Endothelial cell of umbilical vein (primary cell): ENCODE data around the gene NFATC3. TPM values are rescaled to one million over a fixed set of nuclear protein-coding genes. Genes with fewer than 3 reads are reported as not detected.

Source experiments
- BruUV-seq: library from RNA; stranded (reverse); fragments of 400-500 nt; replicated peaks from 2 replicates; lab custom pipeline; 2021; lab: Mats Ljungman, UMichigan
- CTCF ChIA-PET: fragments of 300-600, 350-600 bp; sonication (Branson Sonifier 250); formaldehyde crosslinking; loops from one replicate; lab custom pipeline; 2021; ENCODE audit warnings: antibody characterized with exemption, inconsistent platforms; lab: Charles Lee
- POLR2A ChIA-PET: fragments of 300-600, 350-600 bp; sonication (Branson Sonifier 250); formaldehyde crosslinking; loops from one replicate; lab custom pipeline; 2021; ENCODE audit warnings: antibody characterized with exemption, inconsistent platforms; lab: Charles Lee
- DNase-seq: peaks from one replicate; pipeline ENCODE4 v3.0.0-alpha.2; 2011; ENCODE audit warnings: low read depth, low spot score
- FAIRE-seq: peaks from 2 replicates; lab custom pipeline; 2011; peaks lifted over from hg19 to GRCh38; lab: Jason Lieb, UNC
- H2AFZ ChIP-seq: 2 replicates; pipeline ENCODE4 v1.6.0; 2012; ENCODE audit warnings: low read depth, low read length, control low read depth, inconsistent platforms
- H3K27ac ChIP-seq: 2 replicates; pipeline ENCODE4 v1.5.1; 2011; ENCODE audit warnings: low read depth, mild to moderate bottlenecking, control low read depth, low read length, moderate library complexity; ENCODE audit not compliant: insufficient read depth
- H3K27me3 ChIP-seq, 2 experiments: 2 replicates each; pipeline versions ENCODE4 v1.6.0 to v1.6.1; 2011; ENCODE audit warnings: low read length in 2 of 2, mixed read lengths in 1 of 2; ENCODE audit not compliant: control insufficient read depth in 2 of 2, insufficient read depth in 2 of 2
- H3K36me3 ChIP-seq, 2 experiments: 2 replicates in 1 of 2; 3 replicates in 1 of 2; pipeline ENCODE4 v1.5.1; 2011; ENCODE audit warnings: low read length in 2 of 2, mild to moderate bottlenecking in 1 of 2, moderate library complexity in 1 of 2; ENCODE audit not compliant: control insufficient read depth in 2 of 2, insufficient read depth in 2 of 2; ENCODE audit errors: extremely low read depth in 1 of 2
- H3K4me1 ChIP-seq: 3 replicates; pipeline ENCODE4 v1.5.1; 2011; ENCODE audit warnings: mild to moderate bottlenecking, low read length; ENCODE audit not compliant: control insufficient read depth, insufficient read depth; ENCODE audit errors: extremely low read depth
- H3K4me2 ChIP-seq: 2 replicates; pipeline ENCODE4 v1.6.1; 2011; ENCODE audit warnings: low read length, control low read depth, mixed read lengths; ENCODE audit not compliant: insufficient read depth
- H3K4me3 ChIP-seq, 3 experiments: fragments of 200-600 bp in 1 of 3; sonication (generic), shearing (Covaris generic) in 1 of 3; replicated peaks in 1 of 3; 2 replicates each; pipeline ENCODE4 v1.5.1; 2011 to 2016; ENCODE audit warnings: control low read depth in 3 of 3, low read length in 3 of 3, mild to moderate bottlenecking in 2 of 3, inconsistent platforms in 1 of 3, low read depth in 1 of 3, moderate library complexity in 1 of 3; ENCODE audit not compliant: insufficient read depth in 1 of 3
- H3K79me2 ChIP-seq: 2 replicates; pipeline ENCODE4 v1.6.0; 2012; ENCODE audit warnings: low read length, inconsistent platforms; ENCODE audit not compliant: control insufficient read depth, insufficient read depth
- H3K9ac ChIP-seq: replicated peaks from 2 replicates; pipeline ENCODE3; 2011; ENCODE audit warnings: low read length, control low read depth; ENCODE audit not compliant: insufficient read depth; ENCODE audit errors: extremely low read depth
- H3K9me1 ChIP-seq: replicated peaks from 3 replicates; pipeline ENCODE4 v1.6.0; 2011; ENCODE audit warnings: mild to moderate bottlenecking, low read length; ENCODE audit not compliant: control insufficient read depth, insufficient read depth; ENCODE audit errors: extremely low read depth
- H3K9me3 ChIP-seq: replicated peaks from 2 replicates; pipeline ENCODE4 v1.5.1; 2012; ENCODE audit warnings: low read length, inconsistent platforms; ENCODE audit not compliant: control insufficient read depth, insufficient read depth
- H4K20me1 ChIP-seq: replicated peaks from 2 replicates; pipeline ENCODE3; 2011; ENCODE audit warnings: mild to moderate bottlenecking, low read length; ENCODE audit not compliant: control insufficient read depth, insufficient read depth; ENCODE audit errors: extremely low read depth
- EZH2 ChIP-seq: IDR thresholded peaks from 2 replicates; pipeline ENCODE4 v1.6.1; 2012; ENCODE audit warnings: borderline replicate concordance, low read depth, mild to moderate bottlenecking, moderate library complexity, low read length, inconsistent platforms; ENCODE audit not compliant: severe bottlenecking
- FOS ChIP-seq: IDR thresholded peaks from 2 replicates; pipeline ENCODE4 v1.6.1; 2011; ENCODE audit warnings: mild to moderate bottlenecking, low read length, moderate library complexity, borderline replicate concordance; ENCODE audit not compliant: insufficient read depth
- GATA2 ChIP-seq: IDR thresholded peaks from 2 replicates; pipeline ENCODE4 v1.7.0; 2011; ENCODE audit warnings: low read depth, mild to moderate bottlenecking, moderate library complexity, mixed read lengths, low read length; ENCODE audit not compliant: insufficient read length, insufficient read depth
- JUN ChIP-seq: IDR thresholded peaks from 2 replicates; pipeline ENCODE4 v1.6.1; 2011; ENCODE audit warnings: borderline replicate concordance, low read depth; ENCODE audit not compliant: insufficient read length, insufficient read depth
- MYC ChIP-seq: IDR thresholded peaks from one replicate; pipeline ENCODE4 v1.6.1; 2011; ENCODE audit warnings: mild to moderate bottlenecking, low read depth, low read length
- POLR2A ChIP-seq: IDR thresholded peaks from 2 replicates; pipeline ENCODE4 v1.6.1; 2012; ENCODE audit warnings: low read depth, mild to moderate bottlenecking, control low read depth, low read length
- POLR2AphosphoS5 ChIP-seq: IDR thresholded peaks from 2 replicates; pipeline ENCODE4 v1.6.1; 2012; ENCODE audit warnings: low read depth, mild to moderate bottlenecking, control low read depth, low read length, moderate library complexity; ENCODE audit not compliant: insufficient read depth
- dilution Hi-C: fragments of 300-500 bp; cut with MboI; formaldehyde crosslinking; loops from one replicate; pipeline ENCODE4 v1.15.0; 2019; ENCODE audit warnings: low sequenced_read_pairs; ENCODE audit not compliant: extremely low pct_ligation_motif_present
- intact Hi-C: fragments of 100-400 bp; cut with micrococcal nuclease; formaldehyde crosslinking; loops from one replicate; pipeline ENCODE4 v1.10.0; 2022
- polyA plus RNA-seq, 4 experiments: library from polyadenylated mRNA; depleted of rRNA in 3 of 4; stranded (reverse) in 3 of 4; unstranded in 1 of 4; fragments of >200 nt; gene quantifications; 2 replicates each; pipeline versions ENCODE4 v1.2.1 to v1.2.3, GENCODE V29; 2011 to 2012; ENCODE audit warnings: missing spikeins in 1 of 4
- total RNA-seq: library from RNA; stranded (reverse); gene quantifications from 2 replicates; pipeline ENCODE4 v1.2.3, GENCODE V29; 2021
- TF ChIP-seq, protein P1 (sequence below), 2 donors: IDR thresholded peaks; 1 replicate in 1 of 2; 2 replicates in 1 of 2; pipeline ENCODE4 v1.5.1; 2011; ENCODE audit warnings: low read length in 2 of 2, mild to moderate bottlenecking in 2 of 2, moderate library complexity in 2 of 2, control low read depth in 1 of 2, inconsistent platforms in 1 of 2, low read depth in 1 of 2; ENCODE audit not compliant: insufficient read depth in 1 of 2; ENCODE audit errors: extremely low read depth in 1 of 2
- TF ChIP-seq, protein P2 (sequence below): IDR thresholded peaks from 2 replicates; pipeline ENCODE4 v1.6.1; 2011; ENCODE audit not compliant: insufficient read depth, insufficient read length

Gene NFATC3
- total and polyA plus RNA-seq, 2 donors (not counting 3 experiments of a cell fraction or from before 2014, with no cell fraction given), result 15.6 to 33.1 TPM

DNA sequence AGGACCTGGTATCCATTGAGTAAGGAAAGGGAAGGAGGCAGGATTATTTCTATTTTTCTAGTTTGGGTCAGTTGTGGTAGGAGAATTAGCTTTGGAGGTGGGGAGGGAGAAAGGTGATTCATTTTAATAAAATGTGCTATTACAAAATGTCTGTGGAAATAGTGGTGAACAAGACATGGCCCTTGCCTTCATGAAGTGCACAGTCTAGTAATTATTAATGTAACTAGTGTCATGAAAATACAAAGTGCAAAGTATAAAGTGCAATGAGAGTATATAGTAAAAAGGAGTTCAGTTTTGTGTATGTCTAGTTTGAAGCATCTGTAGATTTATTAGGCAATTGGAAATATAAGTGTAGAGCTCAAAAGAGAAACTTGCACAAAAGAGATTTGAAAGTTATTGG is 11.9 kb downstream of the NFATC3 start:
- no peaks in the 10 kb centered on the region for H3K36me3 ChIP-seq
- H3K4me1 ChIP-seq, result no peaks in the 10 kb centered on the region
- no TSS peak for BruUV-seq
- no peak for DNase-seq
- ChIA-PET CTCF (interaction anchor here (1.4 to 1.6 kb wide), 2 partner anchors 10 to 26 kb away, joined by 4 to 5 read pairs; no protein-coding TSS in a partner anchor), POLR2A (no interaction called here)
- dilution Hi-C loops, result no loop called here
- no peak overlapping the region for H3K4me2 ChIP-seq
- H3K9me3 ChIP-seq, result no peaks in the 10 kb centered on the region
- peaks cover 2% of the 10 kb centered on the region for H4K20me1 ChIP-seq
- H2AFZ ChIP-seq, result no peak overlapping the region
- intact Hi-C loops, result no loop called here
- H3K27ac ChIP-seq, result no peak overlapping the region
- no peak overlapping the region for H3K4me3 ChIP-seq
- H3K79me2 ChIP-seq, result peaks cover 80% of the 10 kb centered on the region
- H3K9ac ChIP-seq, result no peak overlapping the region
- no peaks in the 10 kb centered on the region for H3K27me3 ChIP-seq
- no peaks in the 10 kb centered on the region for H3K9me1 ChIP-seq
- TF ChIP-seq EZH2, result no peak
- TF ChIP-seq POLR2A, result no peak
- TF ChIP-seq, protein P1, sequence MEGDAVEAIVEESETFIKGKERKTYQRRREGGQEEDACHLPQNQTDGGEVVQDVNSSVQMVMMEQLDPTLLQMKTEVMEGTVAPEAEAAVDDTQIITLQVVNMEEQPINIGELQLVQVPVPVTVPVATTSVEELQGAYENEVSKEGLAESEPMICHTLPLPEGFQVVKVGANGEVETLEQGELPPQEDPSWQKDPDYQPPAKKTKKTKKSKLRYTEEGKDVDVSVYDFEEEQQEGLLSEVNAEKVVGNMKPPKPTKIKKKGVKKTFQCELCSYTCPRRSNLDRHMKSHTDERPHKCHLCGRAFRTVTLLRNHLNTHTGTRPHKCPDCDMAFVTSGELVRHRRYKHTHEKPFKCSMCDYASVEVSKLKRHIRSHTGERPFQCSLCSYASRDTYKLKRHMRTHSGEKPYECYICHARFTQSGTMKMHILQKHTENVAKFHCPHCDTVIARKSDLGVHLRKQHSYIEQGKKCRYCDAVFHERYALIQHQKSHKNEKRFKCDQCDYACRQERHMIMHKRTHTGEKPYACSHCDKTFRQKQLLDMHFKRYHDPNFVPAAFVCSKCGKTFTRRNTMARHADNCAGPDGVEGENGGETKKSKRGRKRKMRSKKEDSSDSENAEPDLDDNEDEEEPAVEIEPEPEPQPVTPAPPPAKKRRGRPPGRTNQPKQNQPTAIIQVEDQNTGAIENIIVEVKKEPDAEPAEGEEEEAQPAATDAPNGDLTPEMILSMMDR (IDR thresholded peaks at IDR 0.05; ENCODE audit: extremely low read depth in 1 of 2, insufficient read depth in 1 of 2, low read depth in 1 of 2, low read length in 2 of 2), result no peak
- TF ChIP-seq, protein P2, sequence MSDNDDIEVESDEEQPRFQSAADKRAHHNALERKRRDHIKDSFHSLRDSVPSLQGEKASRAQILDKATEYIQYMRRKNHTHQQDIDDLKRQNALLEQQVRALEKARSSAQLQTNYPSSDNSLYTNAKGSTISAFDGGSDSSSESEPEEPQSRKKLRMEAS, result no peak
- no peak for TF ChIP-seq POLR2AphosphoS5
- no peak for TF ChIP-seq GATA2
- no peak for TF ChIP-seq MYC
- TF ChIP-seq FOS, result no peak
- no peak for TF ChIP-seq JUN
- FAIRE-seq, result no peak
